T47D (cell line): ENCODE data around the gene ZNF580.

Experiments
- DNase-seq, 2 experiments: peaks; one replicate each; pipeline versions ENCODE4 v3.0.0 to v3.0.0-alpha.2; 2011 to 2012; ENCODE audit warnings: low read depth in 1 of 2, low spot score in 1 of 2
- JUND ChIP-seq: IDR thresholded peaks from 2 replicates; pipeline ENCODE4 v1.6.1; 2012; ENCODE audit warnings: low read depth
- in situ Hi-C: cut with HindIII; loops from 2 replicates; pipeline ENCODE4 v1.10.0; 2016; ENCODE audit warnings: low sequenced_read_pairs, low pct_unique_long_range_greater_than_20kb

ZNF580 gene

GRCh38 chr19:55656988-55657747, 16.4 kb downstream of the ZNF580 start:
- in situ Hi-C loops = no loop called here
- TF ChIP-seq JUND = no peak
- DNase-seq = no peak

- DNase-seq = no peak
- in situ Hi-C loops = no loop called here
- TF ChIP-seq JUND = no peak
Observed at GRCh38 chr19:55658846-55659459, 18.2 kb downstream of the ZNF580 start.

GRCh38 chr19:55659822-55660221, 19.0 kb downstream of the ZNF580 start:
- in situ Hi-C loops = no loop called here
- no peak for TF ChIP-seq JUND
- no peak for DNase-seq

- no peak for TF ChIP-seq JUND
- DNase-seq = no peak
- in situ Hi-C loops = no loop called here
Observed at GRCh38 chr19:55660404-55660803, 19.6 kb downstream of the ZNF580 start.

GRCh38 chr19:55660991-55661390, 20.2 kb downstream of the ZNF580 start:
- in situ Hi-C loops = no loop called here

GRCh38 chr19:55661826-55662225, 21.0 kb downstream of the ZNF580 start:
- in situ Hi-C loops = no loop called here
- no peak for TF ChIP-seq JUND
- DNase-seq = no peak

More at GRCh38 chr19:55660991-55661390, 20.2 kb downstream of the ZNF580 start:
- no peak for DNase-seq
- no peak for TF ChIP-seq JUND

GRCh38 chr19:55663846-55664536, 23.2 kb downstream of the ZNF580 start:
- no peak for DNase-seq
- TF ChIP-seq JUND = no peak
- in situ Hi-C loops = no loop called here

GRCh38 chr19:55666343-55667005, 25.7 kb downstream of the ZNF580 start:
- in situ Hi-C loops = no loop called here
- TF ChIP-seq JUND = no peak
- no peak for DNase-seq

- in situ Hi-C loops = no loop called here
- no peak for DNase-seq
- TF ChIP-seq JUND = no peak
Observed at GRCh38 chr19:55667006-55667381, 26.2 kb downstream of the ZNF580 start.

GRCh38 chr19:55667511-55667910, 26.7 kb downstream of the ZNF580 start:
- in situ Hi-C loops = no loop called here
- DNase-seq = no peak
- TF ChIP-seq JUND = no peak

- no peak for DNase-seq
- in situ Hi-C loops = no loop called here
- no peak for TF ChIP-seq JUND
Observed at GRCh38 chr19:55667958-55668357, 27.2 kb downstream of the ZNF580 start.

- no peak for TF ChIP-seq JUND
- in situ Hi-C loops = no loop called here
- no peak for DNase-seq
Observed at GRCh38 chr19:55668603-55669348, 28.0 kb downstream of the ZNF580 start.
